Stimulated activated naive CD8-positive, alpha-beta T cell treated with anti-CD3 and anti-CD28 coated beads, Interleukin-15, Interleukin-2, amounts not matched to agents 100 ng/mL and 50 ng/mL, for 24 hours (primary cell): Measurements from ENCODE around the gene TACC3.

Source experiments
- H3K27ac Mint-ChIP-seq: one replicate; pipeline ENCODE4 v1.8.0; 2021; ENCODE audit warnings: mild to moderate bottlenecking, mixed read lengths
- H3K27me3 Mint-ChIP-seq: one replicate; pipeline ENCODE4 v1.8.0; 2021; ENCODE audit warnings: mixed read lengths
- H3K36me3 Mint-ChIP-seq: one replicate; pipeline ENCODE4 v1.8.0; 2021; ENCODE audit warnings: low read depth, mixed read lengths
- H3K4me1 Mint-ChIP-seq: one replicate; pipeline ENCODE4 v1.8.0; 2021; ENCODE audit warnings: low read depth, mixed read lengths
- H3K4me3 Mint-ChIP-seq: one replicate; pipeline ENCODE4 v1.8.0; 2021; ENCODE audit warnings: mild to moderate bottlenecking, mixed read lengths
- H3K9me3 Mint-ChIP-seq: one replicate; pipeline ENCODE4 v1.8.0; 2021; ENCODE audit warnings: mixed read lengths

The TACC3 gene

DNA sequence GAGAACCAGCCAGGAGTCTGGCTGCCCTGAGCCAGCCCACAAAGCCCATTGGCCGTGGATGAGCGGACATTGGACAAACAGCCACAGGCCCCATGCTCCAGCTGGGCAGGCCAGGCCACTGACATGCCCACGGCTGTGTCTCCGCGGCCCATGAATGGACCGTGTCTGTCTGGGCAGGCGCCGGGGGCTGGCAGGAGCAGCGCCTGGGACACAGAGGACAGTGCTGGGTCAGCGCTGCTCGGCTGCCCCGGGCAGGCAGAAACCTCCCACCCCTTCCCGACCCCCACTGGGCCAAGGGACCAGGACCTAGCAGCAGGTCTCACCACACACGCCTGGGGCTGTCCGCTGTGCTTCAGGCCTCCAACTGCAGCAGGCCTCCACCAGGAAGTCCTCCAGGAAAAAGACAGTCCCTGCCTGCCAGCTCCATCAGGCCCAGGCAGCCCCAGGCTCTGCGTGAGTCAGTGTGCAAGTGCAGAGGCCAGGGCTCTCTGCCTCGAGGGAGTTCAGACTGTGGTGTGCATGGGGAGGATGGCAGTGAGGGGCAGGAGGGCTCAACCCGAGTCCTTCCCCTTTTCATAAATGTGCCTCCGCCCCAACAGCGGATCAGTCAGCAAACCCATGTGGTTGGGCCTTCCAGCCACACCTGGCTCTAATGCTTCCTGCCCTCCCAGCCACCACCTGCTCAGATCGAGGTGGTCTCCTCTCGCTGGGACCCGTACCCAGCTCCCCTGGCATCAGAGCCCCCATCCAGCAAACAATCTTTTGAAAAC is 54.6 kb downstream of the TACC3 start:
- Mint-ChIP-seq H3K27ac (no peak overlapping the region), H3K27me3 (no peaks in the 10 kb centered on the region)

DNA sequence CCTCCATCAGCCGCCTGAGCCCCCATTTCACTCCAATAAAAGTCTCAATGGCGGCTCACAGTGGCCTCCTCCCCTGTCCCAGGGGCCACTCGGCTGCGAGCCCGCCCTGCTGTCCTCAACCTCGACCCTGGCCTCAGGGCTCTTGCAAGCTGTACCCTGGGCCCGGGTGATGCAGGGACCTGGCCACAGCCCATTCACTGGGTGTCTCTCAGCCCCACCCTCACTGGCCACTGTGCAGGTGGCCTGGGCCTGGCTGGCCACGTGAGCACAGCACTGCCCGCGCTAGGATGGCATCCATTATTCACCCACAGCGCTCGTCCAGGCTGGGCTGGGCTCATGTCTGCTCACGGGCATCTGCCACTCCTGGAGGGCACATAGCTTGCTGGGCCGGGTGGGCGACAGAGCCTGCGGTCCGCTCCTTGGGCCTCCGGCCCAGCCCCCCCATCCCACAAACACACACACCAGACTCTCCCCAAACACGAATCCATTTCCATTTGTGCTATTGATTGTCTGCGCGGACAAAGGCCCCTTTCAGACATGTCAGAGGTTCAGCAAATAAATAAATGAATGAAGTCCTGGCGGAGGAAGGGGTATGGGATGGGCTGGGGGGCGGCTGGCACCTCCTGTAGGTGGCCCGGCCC is 55.3 kb downstream of the TACC3 start:
- no peaks in the 10 kb centered on the region for H3K27me3 Mint-ChIP-seq
- H3K4me1 Mint-ChIP-seq = peaks cover 3% of the 10 kb centered on the region
- H3K4me3 Mint-ChIP-seq = no peak overlapping the region
- H3K36me3 Mint-ChIP-seq = no peaks in the 10 kb centered on the region
- H3K9me3 Mint-ChIP-seq = no peaks in the 10 kb centered on the region
- no peak overlapping the region for H3K27ac Mint-ChIP-seq

More for the DNA sequence above, 54.6 kb downstream of the TACC3 start:
- H3K9me3 Mint-ChIP-seq = no peaks in the 10 kb centered on the region
- peaks cover 3% of the 10 kb centered on the region for H3K4me1 Mint-ChIP-seq
- H3K4me3 Mint-ChIP-seq = no peak overlapping the region
- H3K36me3 Mint-ChIP-seq = no peaks in the 10 kb centered on the region

DNA sequence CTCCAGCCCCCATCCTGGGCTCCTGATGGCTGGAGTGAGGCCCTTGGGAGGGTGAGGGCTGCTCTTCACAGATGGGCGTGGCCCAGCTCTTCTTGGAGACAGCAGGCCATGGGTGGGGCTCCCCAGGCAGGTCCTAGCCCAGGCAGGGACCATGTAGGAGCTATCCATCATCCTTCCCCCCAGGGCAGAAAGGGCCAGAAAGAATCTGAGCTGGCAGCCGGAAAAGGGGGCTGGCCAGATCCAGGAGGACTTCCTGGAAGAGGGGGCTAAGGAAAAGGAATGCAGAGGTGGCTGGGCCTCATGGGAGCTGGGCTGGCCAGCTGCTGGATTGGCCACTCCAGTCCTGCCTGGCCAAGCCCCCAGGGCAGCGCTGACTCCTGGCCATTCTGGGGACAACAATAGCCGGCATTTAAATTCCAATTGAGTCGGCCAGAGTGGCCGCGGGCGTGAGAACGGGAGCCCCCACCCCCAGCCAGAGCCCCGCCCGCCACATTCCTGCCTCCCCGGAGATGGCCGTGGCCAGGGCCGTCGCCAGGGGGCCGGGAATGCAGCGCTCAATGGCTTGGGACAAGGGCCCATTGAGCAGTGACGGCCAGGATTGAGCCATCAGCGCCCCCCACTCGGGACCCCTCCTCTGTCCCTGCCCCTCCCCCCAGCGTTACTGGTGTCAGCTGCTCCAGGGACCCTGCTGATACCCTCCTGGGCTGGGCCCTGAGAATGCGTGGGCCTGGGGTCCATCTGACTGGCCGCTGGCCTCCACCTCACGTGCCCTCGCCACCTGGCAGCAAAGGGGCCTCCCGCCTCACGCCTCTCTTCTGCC is 56.7 kb downstream of the TACC3 start:
- Mint-ChIP-seq H3K36me3 (no peaks in the 10 kb centered on the region), H3K4me1 (no peaks in the 10 kb centered on the region), H3K4me3 (no peak overlapping the region), H3K9me3 (no peaks in the 10 kb centered on the region), H3K27me3 (no peaks in the 10 kb centered on the region), H3K27ac (no peak overlapping the region)

DNA sequence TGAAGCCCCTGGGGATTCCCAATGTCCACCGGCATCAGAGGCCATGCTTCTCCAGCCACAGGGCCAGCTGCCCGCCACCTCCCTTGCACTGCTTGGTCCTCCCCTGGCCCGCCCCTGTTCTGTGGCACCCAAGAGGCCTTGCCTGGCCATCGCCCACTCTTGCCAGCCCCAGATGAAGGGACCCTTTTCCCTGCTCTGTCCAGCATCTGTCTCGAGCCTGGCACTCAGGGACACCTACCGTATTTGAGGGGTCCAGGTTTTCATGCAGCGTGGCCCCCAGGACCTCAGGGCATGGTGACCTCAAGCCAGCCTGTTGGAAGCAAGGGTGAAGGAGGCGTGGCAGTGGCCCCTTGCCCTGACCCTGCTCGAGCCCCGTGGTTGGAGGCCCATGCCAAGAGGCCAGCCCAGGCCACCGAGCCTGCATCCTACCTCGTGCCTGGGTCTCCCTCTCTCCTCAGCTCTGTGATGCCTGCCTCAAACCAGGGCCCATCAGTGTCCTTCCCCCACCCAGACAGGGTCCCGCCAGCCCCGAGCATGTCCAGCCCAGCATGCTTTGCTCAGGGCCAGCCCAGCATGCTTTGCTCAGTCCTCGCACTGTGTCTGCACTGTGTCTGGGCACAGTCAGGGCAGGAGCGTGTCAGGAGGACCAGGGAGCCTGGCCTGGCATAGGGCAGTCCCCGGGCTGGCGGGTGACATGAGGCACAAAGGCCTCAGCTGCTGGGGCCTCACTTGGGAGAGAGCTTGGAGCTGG is 57.5 kb downstream of the TACC3 start:
- no peaks in the 10 kb centered on the region for H3K9me3 Mint-ChIP-seq
- no peak overlapping the region for H3K27ac Mint-ChIP-seq
- H3K27me3 Mint-ChIP-seq = no peaks in the 10 kb centered on the region
- no peaks in the 10 kb centered on the region for H3K4me1 Mint-ChIP-seq
- H3K36me3 Mint-ChIP-seq = no peaks in the 10 kb centered on the region
- no peak overlapping the region for H3K4me3 Mint-ChIP-seq

DNA sequence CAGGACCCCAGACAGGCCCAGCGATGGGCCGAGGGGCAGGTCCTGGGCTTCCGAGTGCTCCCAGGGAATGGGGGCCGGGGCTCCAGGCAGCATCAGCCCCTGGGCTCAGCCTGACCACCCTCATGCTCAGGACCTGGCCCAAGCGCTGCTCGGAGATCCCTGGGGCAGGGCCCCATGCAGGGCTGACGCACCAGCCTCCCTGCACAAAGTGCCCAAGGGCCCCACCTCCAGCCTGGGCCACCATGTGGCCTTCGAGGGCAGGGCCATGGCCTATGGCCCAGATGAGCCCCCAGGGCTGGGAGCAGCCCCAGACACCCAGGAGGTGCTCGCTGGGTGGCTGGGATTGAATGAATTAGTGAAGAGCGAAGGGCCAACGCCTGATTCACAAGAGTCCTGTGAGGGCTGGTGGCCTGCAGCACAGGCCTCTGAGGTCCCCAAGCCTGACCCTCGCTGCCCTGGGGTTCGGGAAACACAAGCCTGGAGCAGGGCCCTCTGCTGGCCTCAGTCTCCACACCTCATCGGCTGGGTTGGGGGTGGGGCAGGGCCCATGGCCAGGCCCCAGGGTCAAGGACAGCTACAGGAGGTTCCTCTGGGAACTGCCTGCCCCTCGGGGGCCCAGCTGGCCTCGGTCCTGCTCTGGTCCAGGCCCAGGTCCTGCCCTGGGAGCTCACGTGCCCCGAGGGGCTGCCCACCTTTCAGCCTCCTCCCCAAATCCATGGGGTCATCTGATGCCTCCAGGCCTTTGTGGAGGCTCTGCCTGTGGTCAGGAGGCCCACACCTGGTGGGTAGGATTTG is 58.5 kb downstream of the TACC3 start:
- Mint-ChIP-seq H3K36me3 (no peaks in the 10 kb centered on the region), H3K27ac (no peak overlapping the region), H3K9me3 (no peaks in the 10 kb centered on the region), H3K4me1 (no peaks in the 10 kb centered on the region), H3K4me3 (no peak overlapping the region), H3K27me3 (no peaks in the 10 kb centered on the region)

DNA sequence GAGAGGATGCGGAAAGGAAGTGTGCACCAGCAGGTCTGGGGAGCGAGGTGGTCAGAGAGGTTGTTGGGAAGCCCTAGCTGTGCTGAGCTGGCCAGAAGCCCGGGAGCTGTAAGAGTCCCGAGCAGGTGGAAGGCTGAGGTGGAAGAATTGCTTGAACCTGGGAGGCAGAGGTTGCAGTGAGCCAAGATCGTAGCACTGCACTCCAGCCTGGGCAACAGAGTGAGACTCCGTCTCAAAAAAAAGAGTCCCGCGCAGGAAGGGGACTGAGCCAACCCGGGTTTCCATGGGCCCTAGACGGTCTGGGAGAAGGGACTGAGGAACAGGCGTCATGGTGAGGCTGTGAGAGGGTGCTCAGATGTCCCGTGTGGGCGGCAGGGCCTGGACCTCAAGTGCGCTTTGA is 59.1 kb downstream of the TACC3 start:
- H3K27me3 Mint-ChIP-seq = no peaks in the 10 kb centered on the region
- H3K36me3 Mint-ChIP-seq = no peaks in the 10 kb centered on the region
- H3K4me3 Mint-ChIP-seq = no peak overlapping the region
- no peak overlapping the region for H3K27ac Mint-ChIP-seq
- H3K9me3 Mint-ChIP-seq = no peaks in the 10 kb centered on the region
- no peaks in the 10 kb centered on the region for H3K4me1 Mint-ChIP-seq

DNA sequence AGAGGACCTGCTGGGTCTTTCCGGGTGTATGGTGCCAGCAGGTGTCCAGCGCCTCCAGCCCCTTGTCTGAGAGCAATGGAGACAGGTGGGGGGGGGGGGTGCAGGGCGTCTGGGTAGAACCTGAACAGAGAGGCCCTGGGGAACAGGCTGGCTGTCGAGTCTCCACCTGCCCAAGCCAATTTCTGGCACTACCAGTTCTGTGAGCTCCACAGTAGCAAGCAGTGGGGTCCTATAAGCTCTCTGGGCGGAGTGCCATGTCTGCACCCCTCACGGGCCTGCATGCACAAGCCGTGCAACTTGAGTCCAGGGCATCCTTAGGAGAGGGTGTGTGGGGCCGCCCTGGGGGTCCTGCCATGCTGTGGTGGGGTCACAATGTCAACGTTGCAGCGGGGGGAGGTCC is 61.7 kb downstream of the TACC3 start:
- no peak overlapping the region for H3K4me3 Mint-ChIP-seq
- no peaks in the 10 kb centered on the region for H3K36me3 Mint-ChIP-seq
- no peaks in the 10 kb centered on the region for H3K27me3 Mint-ChIP-seq
- no peaks in the 10 kb centered on the region for H3K4me1 Mint-ChIP-seq
- no peak overlapping the region for H3K27ac Mint-ChIP-seq
- H3K9me3 Mint-ChIP-seq = no peaks in the 10 kb centered on the region

DNA sequence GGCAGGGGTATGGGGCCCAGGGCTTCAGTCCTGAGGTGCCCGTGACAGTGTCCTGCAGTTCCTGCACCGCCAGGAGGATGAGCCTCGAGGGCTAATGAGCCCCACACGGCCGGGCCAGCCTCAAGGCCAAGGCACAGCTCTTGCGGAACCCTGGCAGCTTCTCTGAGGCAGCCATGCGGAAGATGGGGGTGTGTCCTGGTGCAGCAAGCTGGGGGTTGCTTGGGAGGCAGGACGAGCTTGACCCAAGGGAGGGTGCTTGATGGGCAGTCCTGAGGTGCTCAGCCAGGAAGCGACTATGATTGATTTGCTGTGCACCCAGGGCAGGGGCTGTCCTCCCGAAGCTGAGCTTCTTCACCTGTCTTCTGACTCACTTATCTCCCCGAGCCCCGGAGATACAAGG is 62.6 kb downstream of the TACC3 start:
- Mint-ChIP-seq H3K9me3 (no peaks in the 10 kb centered on the region), H3K36me3 (no peaks in the 10 kb centered on the region), H3K4me1 (no peaks in the 10 kb centered on the region), H3K4me3 (no peak overlapping the region), H3K27me3 (no peaks in the 10 kb centered on the region), H3K27ac (no peak overlapping the region)

DNA sequence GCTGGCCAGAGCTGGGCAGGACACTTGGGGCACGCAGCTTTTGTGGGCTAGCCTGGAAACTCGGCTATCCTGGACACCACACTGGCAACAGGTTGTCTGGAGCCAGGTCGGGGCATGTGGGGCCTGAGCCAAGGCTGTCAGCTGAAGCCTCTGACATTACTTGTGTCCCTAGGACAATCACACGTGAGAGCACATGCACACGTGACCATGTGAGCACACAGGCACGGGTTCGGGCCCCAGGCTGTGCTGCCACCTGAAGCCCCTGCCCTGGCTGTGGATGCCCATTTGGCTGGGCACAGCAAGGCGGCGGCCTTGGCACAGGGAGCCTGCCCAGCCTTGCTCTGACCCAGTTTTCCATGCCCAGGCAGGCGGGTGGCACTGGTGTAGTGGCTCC is 63.1 kb downstream of the TACC3 start:
- H3K27me3 Mint-ChIP-seq = no peaks in the 10 kb centered on the region
- H3K9me3 Mint-ChIP-seq = no peaks in the 10 kb centered on the region
- H3K4me1 Mint-ChIP-seq = no peaks in the 10 kb centered on the region
- H3K27ac Mint-ChIP-seq = no peak overlapping the region
- H3K36me3 Mint-ChIP-seq = no peaks in the 10 kb centered on the region
- H3K4me3 Mint-ChIP-seq = no peak overlapping the region

DNA sequence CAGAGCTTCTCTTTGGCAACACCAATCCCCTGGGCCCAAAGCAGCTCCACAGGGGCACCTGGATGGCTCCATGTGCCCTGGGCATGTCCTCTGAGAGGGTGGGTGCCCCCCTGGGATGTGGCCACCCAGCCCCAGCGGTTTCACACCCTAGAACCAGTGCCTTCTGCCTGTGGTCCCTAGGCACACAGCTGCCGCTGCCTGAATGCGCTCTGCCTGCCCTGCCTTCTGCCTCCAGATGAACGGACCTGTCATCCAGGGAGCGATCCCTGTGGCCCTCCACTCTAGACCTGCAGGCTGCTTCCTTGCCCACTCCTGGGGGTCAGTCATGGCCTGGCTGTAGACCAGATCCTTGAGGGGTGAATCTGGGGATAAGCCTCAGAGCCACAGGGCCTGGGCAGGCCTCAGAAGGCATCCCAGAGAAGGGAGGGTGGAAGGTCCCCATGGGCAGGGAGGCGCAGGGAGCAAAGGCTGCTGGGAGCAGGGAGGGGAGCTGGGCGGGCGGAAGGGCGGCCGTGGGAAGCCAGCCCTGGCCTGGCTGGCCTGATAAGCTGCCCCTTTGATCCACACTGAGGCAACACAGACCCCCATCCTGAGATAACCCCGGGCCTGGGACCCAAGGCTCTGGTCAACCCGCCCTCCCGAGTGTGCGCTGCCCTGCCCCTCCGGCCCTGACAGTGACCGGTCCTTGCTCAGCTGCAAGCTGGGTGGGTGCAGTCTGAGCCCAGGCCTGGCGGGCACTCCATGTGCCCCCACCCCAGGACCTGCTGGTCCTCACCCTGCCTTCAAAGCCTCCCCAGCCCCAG is 63.7 kb downstream of the TACC3 start:
- no peak overlapping the region for H3K27ac Mint-ChIP-seq
- H3K4me1 Mint-ChIP-seq = no peaks in the 10 kb centered on the region
- no peaks in the 10 kb centered on the region for H3K9me3 Mint-ChIP-seq
- no peaks in the 10 kb centered on the region for H3K27me3 Mint-ChIP-seq
- H3K36me3 Mint-ChIP-seq = no peaks in the 10 kb centered on the region
- no peak overlapping the region for H3K4me3 Mint-ChIP-seq

DNA sequence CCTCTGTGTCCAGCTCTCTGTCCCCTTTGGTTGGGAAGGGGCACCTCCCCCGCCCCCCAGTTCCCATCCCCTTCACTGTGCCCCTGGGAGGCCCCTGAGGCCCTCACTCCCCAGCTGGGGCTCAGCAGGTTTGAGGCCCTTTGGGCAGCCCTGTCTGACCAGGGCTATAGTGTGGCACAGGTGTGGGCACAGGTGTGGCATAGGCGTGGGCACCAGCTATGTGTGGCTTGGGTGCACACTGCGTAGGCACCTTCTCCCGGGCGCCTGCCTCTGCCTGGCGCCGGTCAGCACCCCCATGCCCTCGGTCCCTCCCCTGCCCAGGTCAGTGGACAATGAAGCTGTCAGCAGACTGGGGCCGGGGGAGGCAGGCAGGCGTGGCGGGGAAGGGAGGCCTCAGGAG is 64.3 kb downstream of the TACC3 start:
- no peaks in the 10 kb centered on the region for H3K4me1 Mint-ChIP-seq
- peaks cover 3% of the 10 kb centered on the region for H3K27me3 Mint-ChIP-seq
- H3K4me3 Mint-ChIP-seq = no peak overlapping the region
- no peak overlapping the region for H3K27ac Mint-ChIP-seq
- no peaks in the 10 kb centered on the region for H3K9me3 Mint-ChIP-seq
- H3K36me3 Mint-ChIP-seq = no peaks in the 10 kb centered on the region

DNA sequence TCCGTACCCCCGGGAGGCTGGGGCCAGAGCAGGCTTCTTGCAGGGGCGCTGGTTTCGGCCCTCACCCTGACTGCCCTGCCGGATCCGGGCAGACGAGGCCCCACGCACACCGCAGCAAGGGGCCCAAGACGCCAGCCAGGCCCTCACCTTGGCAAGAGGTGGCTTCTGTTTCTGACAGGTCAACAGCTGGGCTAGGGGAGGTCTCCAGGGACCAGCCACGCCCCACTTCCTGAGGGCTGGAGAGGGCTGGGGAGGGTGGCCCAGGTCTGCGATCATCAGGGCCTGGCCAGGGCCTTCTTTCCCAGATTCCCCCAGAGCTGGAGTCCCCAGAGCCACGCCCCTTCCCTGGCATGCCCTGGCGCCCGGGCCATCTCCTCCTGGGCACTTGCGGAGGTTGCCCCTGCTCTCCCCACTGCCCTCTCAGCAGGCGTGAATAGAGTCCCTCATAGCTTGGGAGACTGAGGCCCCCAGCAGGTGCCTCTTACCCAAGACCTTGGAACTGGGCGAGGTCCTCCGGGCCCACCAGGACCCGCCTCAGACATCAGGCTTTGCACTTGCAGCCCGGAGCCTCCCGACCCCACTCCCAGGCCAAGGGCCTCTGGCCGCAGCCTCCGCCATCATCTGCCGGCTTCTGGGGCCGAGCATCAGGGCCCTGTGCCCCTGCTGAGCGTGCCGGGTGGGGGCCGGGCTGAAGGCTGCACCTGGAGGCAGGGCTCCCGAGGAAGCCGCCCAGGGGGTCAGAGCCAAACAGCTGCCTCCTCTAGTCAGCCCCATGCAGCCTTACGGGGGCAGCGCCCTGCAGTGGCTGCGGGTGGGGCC is 65.4 kb downstream of the TACC3 start:
- peaks cover 11% of the 10 kb centered on the region for H3K27me3 Mint-ChIP-seq
- no peak overlapping the region for H3K27ac Mint-ChIP-seq
- H3K4me3 Mint-ChIP-seq = no peak overlapping the region
- H3K36me3 Mint-ChIP-seq = no peaks in the 10 kb centered on the region
- H3K4me1 Mint-ChIP-seq = no peaks in the 10 kb centered on the region
- H3K9me3 Mint-ChIP-seq = no peaks in the 10 kb centered on the region
